Suprapubic skin (tissue), 3 donors: ENCODE measurements around the gene NIP7.
"Not testable (repeated sequence)": the region's sequence is repeated elsewhere in the genome, so short reads cannot be mapped to it uniquely, and the experiment has no call there.

Source experiments
- CTCF ChIP-seq, 2 donors: fragments of 200-600 bp in 1 of 2; fragments of 450-650 bp in 1 of 2; sonication (generic) in 1 of 2; IDR thresholded peaks; one replicate each; pipeline ENCODE4 v1.5.1; 2016 to 2019; ENCODE audit warnings: antibody characterized with exemption in 2 of 2, mild to moderate bottlenecking in 1 of 2, moderate library complexity in 1 of 2
- EP300 ChIP-seq: sonication (generic); formaldehyde crosslinking; IDR thresholded peaks from one replicate; pipeline ENCODE4 v1.6.1; 2017; ENCODE audit warnings: antibody characterized with exemption
- POLR2A ChIP-seq, 2 donors: fragments of 450-650 bp; IDR thresholded peaks; one replicate each; pipeline ENCODE4 v1.6.1; 2017; ENCODE audit warnings: antibody characterized with exemption in 2 of 2, mild to moderate bottlenecking in 2 of 2, moderate library complexity in 2 of 2

DNA sequence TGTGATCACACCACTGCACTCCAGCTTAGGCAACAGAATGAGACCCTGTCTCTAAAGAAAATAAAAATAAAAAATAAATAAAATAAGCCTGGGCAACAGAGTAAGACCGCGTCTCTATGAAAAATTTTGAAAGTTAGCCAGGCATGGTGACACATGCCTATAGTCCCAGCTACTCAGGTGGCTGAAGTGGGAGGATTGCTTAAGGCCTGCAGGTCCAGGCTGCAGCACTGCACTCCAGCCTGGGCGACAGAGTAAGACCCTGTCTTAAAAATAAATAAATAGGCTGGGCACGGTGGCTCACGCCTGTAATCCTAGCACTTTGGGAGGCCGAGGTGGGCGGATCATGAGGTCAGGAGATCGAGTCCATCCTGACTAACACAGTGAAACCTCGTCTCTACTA lies 47.9 kb upstream of the NIP7 start:
- not testable (repeated sequence) for TF ChIP-seq CTCF (IDR thresholded peaks at IDR 0.05); EP300; POLR2A (IDR thresholded peaks at IDR 0.05)
